Activated T-cell treated with anti-CD3 and anti-CD28 coated beads, Interleukin-2, amount 50 U/mL, for 24 hours (primary cell): ENCODE results near the gene ULBP1.
"Not testable (repeated sequence)": the region's sequence is repeated elsewhere in the genome, so short reads cannot be mapped to it uniquely, and the experiment has no call there.

Experiments
- DNase-seq: peaks from one replicate; pipeline ENCODE4 v3.0.0-alpha.2; 2020
- H3K27ac Mint-ChIP-seq: 2 replicates; pipeline ENCODE4 v1.8.0; 2020; ENCODE audit warnings: mild to moderate bottlenecking, mixed read lengths
- H3K27me3 Mint-ChIP-seq: 2 replicates; pipeline ENCODE4 v1.8.0; 2020; ENCODE audit warnings: mixed read lengths
- H3K36me3 Mint-ChIP-seq: 2 replicates; pipeline ENCODE4 v1.8.0; 2020; ENCODE audit warnings: low read depth, mixed read lengths
- H3K4me1 Mint-ChIP-seq: 2 replicates; pipeline ENCODE4 v1.8.0; 2020; ENCODE audit warnings: low read depth, mixed read lengths
- H3K4me3 Mint-ChIP-seq: 2 replicates; pipeline ENCODE4 v1.8.0; 2020; ENCODE audit warnings: mild to moderate bottlenecking, moderate library complexity, mixed read lengths
- H3K9me3 Mint-ChIP-seq: 2 replicates; pipeline ENCODE4 v1.8.0; 2020; ENCODE audit warnings: mixed read lengths

ULBP1 gene

DNA sequence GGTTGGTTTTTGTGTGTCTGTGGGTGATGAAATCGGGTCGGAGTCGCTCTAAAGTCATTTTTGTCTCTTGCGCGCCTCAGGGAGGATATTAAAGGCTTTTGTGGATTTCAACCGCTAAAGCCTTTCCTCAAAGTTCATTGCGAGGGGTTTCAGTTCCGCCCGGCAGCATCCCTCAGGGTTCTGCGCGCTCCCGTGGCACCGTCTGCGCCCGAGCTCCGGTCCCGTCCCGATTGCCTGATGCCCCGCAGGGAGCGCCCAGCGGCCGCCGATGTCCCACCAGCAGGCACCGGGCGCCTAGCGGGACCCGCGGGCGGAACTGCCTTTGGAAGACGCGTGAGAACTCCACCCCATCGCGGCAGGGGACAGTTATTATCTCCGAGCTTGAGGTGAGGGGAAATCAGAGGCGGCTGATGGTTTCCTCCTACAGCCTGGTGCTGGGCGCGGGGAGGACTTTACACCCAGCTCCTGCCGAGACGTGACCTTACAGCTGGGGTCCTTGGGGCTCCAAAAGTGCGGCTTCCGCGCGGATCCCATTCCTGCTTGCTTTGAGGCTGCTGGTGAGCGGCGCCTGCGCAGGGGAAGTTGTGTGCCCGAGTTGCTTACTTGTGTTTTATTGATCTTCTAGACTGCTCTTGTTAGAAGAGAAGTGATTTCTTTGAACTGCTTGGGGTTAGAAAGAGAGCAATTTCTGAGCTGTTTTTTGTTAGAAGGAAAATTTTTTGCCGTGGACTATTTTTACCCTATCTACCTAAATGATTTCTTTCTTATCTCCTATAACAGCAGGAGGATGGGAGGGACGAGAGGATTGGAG lies 27.1 kb downstream of the ULBP1 start:
- peaks cover 26% of the 10 kb centered on the region for H3K4me1 Mint-ChIP-seq
- H3K27me3 Mint-ChIP-seq: peaks cover 98% of the 10 kb centered on the region
- H3K4me3 Mint-ChIP-seq: peak overlapping the region; percentile 67
- no peaks in the 10 kb centered on the region for H3K36me3 Mint-ChIP-seq
- DNase-seq: peak; percentile 54
- H3K9me3 Mint-ChIP-seq: peaks cover 5% of the 10 kb centered on the region
- no peak overlapping the region for H3K27ac Mint-ChIP-seq

DNA sequence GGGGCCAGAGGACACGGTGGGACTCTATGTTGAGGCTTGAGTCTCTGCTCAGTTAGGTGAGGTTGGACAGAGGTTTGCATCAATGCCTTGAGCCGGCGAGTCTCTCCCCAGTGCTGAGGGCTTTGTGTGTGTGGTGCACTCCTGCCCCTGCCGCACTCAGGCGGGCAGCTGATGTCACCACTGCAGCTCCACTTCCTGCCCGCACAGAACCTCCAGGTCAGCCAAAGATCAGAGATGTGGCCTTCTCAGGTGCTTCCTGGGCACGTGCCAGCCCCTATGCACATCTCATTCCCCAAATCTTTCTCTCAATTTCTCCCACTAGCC lies 27.7 kb downstream of the ULBP1 start:
- Mint-ChIP-seq H3K27me3 (peaks cover 98% of the 10 kb centered on the region), H3K4me3 (peak overlapping the region; percentile 67), H3K4me1 (peaks cover 26% of the 10 kb centered on the region)
- not testable (repeated sequence) for H3K27ac Mint-ChIP-seq, H3K36me3 Mint-ChIP-seq, H3K9me3 Mint-ChIP-seq
- peak; percentile 39 for DNase-seq

DNA sequence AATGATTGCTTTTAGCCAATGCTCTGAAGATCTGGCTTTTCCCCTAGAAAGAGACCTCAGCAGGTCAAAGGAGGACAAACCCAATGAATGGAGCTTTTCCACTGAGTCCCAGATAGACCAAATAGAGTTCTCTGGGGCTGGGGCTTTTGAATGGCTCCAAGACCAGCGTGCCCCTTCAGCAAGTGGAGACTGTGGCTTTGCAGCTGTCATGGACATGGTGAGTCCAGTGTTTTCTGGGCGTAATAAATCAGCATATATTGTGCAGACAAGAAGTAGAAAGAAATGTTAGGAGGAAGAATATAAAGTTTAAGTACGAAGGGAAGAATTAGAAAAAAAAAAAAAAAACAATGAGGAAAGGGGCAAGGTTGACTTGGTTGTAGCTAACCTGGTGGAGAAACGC lies 28.1 kb downstream of the ULBP1 start:
- Mint-ChIP-seq H3K27me3 (peaks cover 98% of the 10 kb centered on the region), H3K4me1 (peaks cover 26% of the 10 kb centered on the region), H3K27ac (no peak overlapping the region), H3K36me3 (no peaks in the 10 kb centered on the region), H3K4me3 (no peak overlapping the region), H3K9me3 (peaks cover 5% of the 10 kb centered on the region)
- DNase-seq: no peak

DNA sequence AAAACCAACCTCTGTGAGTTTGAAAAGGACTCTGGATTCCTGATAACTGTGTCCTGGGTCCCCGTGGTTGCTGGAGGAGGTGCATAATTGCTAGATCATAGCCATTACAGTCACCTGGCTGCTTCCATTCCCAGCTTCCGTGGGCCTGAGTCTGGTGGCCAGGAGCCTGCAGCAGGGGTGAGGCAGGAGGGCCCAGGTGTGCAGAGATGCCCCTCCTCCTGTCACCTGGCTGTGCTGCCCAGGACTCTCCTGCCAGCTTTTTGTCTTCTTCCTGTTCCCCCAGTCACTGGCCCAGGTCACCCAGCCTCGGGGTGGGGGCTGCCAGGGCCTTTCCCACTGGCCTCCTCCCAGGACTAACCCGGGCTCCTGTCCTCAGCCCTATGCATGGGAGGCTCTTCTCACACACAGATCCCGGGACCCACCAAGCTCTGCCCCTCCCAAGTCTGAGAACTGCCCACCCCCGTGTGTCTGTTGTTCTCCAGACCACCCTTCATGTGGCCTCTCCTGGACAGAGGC lies 31.6 kb downstream of the ULBP1 start:
- H3K4me3 Mint-ChIP-seq: no peak overlapping the region
- H3K36me3 Mint-ChIP-seq: no peaks in the 10 kb centered on the region
- peaks cover 16% of the 10 kb centered on the region for H3K4me1 Mint-ChIP-seq
- H3K27ac Mint-ChIP-seq: no peak overlapping the region
- DNase-seq: no peak
- peaks cover 88% of the 10 kb centered on the region for H3K27me3 Mint-ChIP-seq
- H3K9me3 Mint-ChIP-seq: no peaks in the 10 kb centered on the region

DNA sequence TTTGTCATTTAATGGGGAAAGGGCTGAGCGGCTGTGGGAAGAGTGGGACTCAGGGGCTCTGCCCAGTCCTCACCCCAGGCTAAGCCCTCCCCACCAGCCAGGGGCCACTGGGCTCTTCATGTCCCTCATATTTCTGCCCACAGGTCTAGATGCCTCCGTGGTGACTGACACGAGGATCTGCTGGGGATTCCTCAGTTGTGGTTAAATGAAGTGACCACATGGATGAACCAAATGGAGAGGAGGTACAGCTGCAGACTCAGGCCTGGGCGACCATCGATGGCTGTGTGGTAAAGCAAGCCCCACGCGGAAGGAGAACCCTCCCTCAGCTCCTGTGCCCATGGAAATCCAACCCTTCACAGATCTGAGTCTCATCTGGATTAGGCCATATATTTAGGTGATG lies 32.2 kb downstream of the ULBP1 start:
- H3K4me1 Mint-ChIP-seq: peaks cover 17% of the 10 kb centered on the region
- H3K27ac Mint-ChIP-seq: no peak overlapping the region
- no peaks in the 10 kb centered on the region for H3K36me3 Mint-ChIP-seq
- H3K4me3 Mint-ChIP-seq: no peak overlapping the region
- no peak for DNase-seq
- peaks cover 82% of the 10 kb centered on the region for H3K27me3 Mint-ChIP-seq
- H3K9me3 Mint-ChIP-seq: no peaks in the 10 kb centered on the region

DNA sequence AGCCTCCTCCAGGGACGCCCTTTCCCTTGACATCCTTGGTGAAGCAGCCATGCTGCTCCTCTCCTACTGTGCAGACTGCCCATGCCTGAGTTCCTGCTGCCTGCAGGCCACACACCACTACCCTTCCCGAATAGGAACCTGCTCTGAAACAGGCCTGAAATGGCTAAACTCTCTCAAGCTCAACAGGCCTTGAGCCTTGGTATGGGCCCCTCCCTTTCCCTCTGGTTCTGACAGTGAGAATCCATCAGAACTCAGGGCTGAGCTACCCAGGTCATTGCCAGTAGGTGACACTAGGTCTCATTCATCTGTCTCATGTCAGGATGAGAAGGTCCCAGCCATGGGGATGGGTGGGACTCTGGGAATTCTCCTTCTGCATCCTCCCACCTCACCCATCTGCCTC lies 35.9 kb downstream of the ULBP1 start:
- no peaks in the 10 kb centered on the region for H3K9me3 Mint-ChIP-seq
- no peak overlapping the region for H3K27ac Mint-ChIP-seq
- peaks cover 59% of the 10 kb centered on the region for H3K27me3 Mint-ChIP-seq
- H3K4me1 Mint-ChIP-seq: peaks cover 36% of the 10 kb centered on the region
- DNase-seq: no peak
- H3K36me3 Mint-ChIP-seq: no peaks in the 10 kb centered on the region
- H3K4me3 Mint-ChIP-seq: no peak overlapping the region

DNA sequence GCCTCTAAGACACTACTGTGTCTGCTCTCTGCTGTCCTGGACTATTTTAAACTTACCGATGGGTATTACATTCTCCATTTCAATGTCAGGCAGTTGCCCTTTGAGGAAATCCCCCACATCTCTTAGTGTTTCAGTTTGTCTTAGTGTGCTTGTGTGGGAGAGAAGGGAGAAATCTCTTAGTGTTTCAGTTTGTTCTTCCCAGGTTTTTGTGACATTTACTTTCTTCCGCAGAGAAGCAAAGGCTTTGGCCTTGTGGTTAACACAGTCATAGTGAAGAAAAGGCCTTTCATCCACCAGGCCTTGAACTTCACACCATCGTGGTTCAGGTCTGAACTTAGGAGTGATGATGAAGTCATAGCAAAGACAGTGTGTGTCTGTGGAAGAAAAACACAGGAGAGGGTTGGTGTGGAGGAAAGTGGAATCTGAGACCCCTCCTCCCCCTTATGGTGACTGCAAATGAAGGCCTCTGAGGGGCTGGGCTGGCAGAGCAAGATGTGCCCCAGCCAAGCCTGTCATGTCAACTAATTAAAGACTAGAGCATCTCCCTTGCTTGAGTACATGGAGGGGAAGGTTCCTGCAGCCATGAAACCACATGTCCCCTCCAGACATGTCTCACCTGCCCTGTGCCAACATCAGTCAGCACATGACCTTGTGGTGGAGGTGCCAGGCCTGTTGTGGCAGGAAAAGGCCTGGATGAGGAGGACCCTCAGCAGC lies 37.7 kb downstream of the ULBP1 start:
- H3K36me3 Mint-ChIP-seq: no peaks in the 10 kb centered on the region
- peak overlapping the region; percentile 35 for H3K27ac Mint-ChIP-seq
- no peak overlapping the region for H3K4me3 Mint-ChIP-seq
- no peaks in the 10 kb centered on the region for H3K9me3 Mint-ChIP-seq
- H3K4me1 Mint-ChIP-seq: peaks cover 50% of the 10 kb centered on the region
- H3K27me3 Mint-ChIP-seq: peaks cover 49% of the 10 kb centered on the region
- peak; percentile 58 for DNase-seq

DNA sequence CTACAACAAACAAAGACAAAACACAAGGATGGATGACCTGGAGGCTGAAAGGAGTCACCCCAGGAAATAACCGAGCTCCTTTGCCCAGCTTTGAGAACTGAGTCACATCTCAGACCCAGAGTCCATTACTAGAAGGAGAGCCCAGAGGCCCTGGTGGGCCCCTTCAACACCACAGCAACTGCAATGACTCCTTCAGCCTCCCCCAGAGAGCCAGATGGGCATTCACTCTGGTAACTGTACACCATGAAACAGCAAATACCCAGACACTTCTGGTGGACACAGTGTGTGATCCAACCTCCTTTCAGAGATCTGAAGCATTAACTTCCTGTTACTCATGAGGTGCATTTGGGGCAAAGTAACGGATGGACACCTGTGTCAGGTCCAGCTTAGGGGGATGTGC lies 39.0 kb downstream of the ULBP1 start:
- H3K4me1 Mint-ChIP-seq: peaks cover 63% of the 10 kb centered on the region
- H3K27ac Mint-ChIP-seq: no peak overlapping the region
- no peak overlapping the region for H3K4me3 Mint-ChIP-seq
- no peaks in the 10 kb centered on the region for H3K9me3 Mint-ChIP-seq
- peaks cover 42% of the 10 kb centered on the region for H3K27me3 Mint-ChIP-seq
- H3K36me3 Mint-ChIP-seq: no peaks in the 10 kb centered on the region
- DNase-seq: no peak

DNA sequence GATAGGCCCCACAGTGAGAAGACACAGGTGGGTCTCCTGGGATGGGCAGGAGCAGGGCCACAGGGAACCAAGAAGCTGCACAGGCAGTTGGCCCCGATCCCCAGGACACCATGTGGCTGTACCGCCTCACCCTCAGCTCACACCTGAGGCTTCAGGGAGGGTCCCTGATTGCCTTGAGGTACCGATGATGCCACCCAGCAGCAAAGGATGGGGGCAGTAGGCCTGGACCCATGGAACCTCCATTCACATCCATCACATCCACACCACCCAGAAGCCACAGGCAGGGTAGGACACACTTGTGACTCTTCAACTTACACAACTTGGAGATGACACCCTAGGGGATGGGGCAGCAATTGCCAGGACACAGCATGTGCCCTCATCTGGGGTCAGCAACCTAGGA lies 39.9 kb downstream of the ULBP1 start:
- H3K4me3 Mint-ChIP-seq: peak overlapping the region; percentile 77
- H3K27ac Mint-ChIP-seq, H3K9me3 Mint-ChIP-seq, H3K36me3 Mint-ChIP-seq: not testable (repeated sequence)
- H3K4me1 Mint-ChIP-seq: peaks cover 67% of the 10 kb centered on the region
- peak; percentile 34 for DNase-seq
- peaks cover 40% of the 10 kb centered on the region for H3K27me3 Mint-ChIP-seq

DNA sequence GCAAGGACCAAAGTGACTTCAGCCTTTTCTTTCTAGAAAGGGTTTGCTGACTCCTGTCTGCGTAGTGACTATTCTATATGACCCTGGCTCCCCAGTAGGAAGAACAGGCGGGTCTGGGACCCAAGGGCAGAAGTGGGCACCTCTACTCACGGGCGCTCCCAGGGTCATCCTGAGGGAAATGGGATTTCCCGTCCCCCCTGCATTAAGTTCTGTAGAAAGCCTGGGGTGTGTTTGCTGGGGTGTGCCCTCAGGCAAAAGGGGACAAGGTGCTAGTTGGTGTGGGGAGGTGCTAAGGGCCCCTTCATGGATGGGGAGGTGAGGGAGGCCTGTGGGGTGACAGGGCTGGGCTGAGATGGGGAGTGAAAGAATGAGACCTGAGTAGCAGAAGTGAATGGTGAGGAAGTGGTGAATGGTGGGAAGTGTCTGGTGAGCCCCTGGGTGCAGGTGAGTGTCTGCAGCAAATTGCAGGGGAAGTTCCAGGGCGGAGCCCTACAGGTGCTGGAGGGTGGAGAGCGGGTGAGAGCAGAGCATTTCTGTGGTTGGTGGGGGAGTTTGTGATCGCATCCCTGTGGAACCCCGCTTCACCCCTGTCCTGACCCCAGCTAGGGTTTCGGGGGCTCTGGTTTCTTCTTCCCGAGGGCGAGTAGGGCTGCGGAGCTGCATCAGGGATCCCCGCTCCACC lies 40.5 kb downstream of the ULBP1 start:
- DNase-seq: no peak
- Mint-ChIP-seq H3K9me3 (no peaks in the 10 kb centered on the region), H3K27ac (peak overlapping the region; percentile 29), H3K4me3 (peak overlapping the region; percentile 77), H3K27me3 (peaks cover 40% of the 10 kb centered on the region), H3K36me3 (no peaks in the 10 kb centered on the region), H3K4me1 (peaks cover 70% of the 10 kb centered on the region)

DNA sequence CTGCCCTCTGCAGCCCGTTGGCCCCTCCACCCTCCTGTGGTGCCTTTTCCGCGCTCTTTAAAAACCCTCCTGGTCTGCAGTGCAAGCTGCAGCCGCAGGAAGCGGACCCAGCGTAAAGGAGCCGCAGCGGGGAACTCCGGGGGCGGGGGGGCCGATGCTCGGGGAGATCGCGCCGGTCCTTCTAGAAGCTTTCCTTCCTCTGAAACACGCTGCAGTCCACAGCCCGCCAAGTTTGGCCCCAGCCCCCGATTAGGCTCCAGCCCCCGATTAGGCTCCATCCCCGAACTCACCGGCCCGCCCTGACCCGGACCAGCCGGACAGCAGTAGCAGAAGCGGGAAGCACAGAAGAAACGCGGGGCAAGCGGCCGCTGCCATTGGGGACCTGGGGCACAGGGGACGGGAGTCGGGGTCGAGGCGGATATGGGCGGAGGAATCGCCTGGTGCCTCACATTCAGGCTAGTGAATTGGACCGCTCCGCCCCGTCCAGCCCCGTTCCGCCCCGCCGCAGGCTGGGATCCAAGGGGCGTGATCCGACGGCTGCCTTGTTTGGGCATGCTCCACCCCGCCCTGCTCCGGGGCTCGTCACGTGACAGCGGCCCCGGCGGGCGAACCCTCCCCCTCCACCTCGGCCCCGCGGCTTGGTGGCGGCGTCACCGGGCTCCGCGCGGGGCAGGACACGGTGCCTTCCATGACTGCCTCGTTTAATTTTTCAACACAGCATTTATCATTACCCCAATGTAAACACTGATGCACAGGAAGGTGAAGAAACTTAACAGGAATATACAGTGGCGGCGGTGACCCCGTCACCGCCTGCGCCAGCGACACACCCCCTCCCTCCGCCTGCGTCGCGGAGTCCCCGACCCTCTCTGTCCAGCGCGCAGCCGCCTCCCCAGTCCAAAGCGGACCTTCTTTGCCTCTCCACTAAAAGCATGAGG lies 41.3 kb downstream of the ULBP1 start:
- Mint-ChIP-seq H3K27ac (peak overlapping the region; percentile 29), H3K36me3 (no peaks in the 10 kb centered on the region), H3K27me3 (peaks cover 41% of the 10 kb centered on the region), H3K4me3 (peak overlapping the region; percentile 77), H3K9me3 (no peaks in the 10 kb centered on the region), H3K4me1 (peaks cover 70% of the 10 kb centered on the region)
- peak; percentile 91 for DNase-seq

DNA sequence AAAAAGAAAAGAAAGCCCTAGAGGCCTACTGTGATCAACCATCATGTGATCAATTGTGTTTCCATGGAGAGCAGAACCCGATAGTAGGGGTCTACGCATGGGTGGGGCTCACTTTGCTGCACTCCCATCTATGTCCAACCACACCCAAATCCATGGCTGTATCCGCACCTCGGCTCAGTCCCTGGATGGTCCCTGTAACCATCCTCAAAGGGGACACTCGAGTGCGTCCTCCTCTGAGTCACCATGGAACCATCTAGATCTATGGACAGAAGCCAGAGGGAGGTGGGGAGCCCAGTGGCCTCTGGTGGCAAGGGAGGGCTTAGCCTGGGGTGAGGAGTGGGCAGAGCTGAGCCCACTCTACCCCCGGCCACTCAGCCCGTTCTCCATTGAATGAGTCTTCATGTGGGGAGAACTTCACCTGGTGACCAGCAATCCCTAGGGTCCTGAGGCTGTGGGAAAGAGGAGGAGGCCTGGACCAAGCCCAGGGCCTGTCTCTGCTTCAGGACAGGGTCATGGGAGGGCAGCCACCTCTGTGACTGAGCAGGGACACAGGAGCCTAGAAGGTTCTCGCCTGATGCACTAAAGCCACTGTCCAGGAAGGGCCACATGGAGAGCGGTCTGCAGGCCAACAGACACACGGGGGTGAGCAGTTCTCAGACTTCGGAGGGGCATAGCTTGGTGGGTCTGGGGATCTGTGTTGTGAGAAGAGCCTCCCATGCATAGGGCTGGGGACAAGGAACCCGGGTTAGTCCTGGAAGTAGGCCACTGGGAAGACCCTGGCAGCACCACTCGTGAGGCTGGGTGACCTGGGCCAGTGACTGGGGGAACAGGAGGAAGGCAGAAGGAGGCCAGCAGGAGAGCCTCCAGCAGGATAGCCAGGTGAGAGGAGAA lies 42.3 kb downstream of the ULBP1 start:
- peak overlapping the region; percentile 29 for H3K27ac Mint-ChIP-seq
- DNase-seq: peak; percentile 37
- H3K9me3 Mint-ChIP-seq: no peaks in the 10 kb centered on the region
- peak overlapping the region; percentile 77 for H3K4me3 Mint-ChIP-seq
- peaks cover 51% of the 10 kb centered on the region for H3K27me3 Mint-ChIP-seq
- peaks cover 60% of the 10 kb centered on the region for H3K4me1 Mint-ChIP-seq
- H3K36me3 Mint-ChIP-seq: no peaks in the 10 kb centered on the region

DNA sequence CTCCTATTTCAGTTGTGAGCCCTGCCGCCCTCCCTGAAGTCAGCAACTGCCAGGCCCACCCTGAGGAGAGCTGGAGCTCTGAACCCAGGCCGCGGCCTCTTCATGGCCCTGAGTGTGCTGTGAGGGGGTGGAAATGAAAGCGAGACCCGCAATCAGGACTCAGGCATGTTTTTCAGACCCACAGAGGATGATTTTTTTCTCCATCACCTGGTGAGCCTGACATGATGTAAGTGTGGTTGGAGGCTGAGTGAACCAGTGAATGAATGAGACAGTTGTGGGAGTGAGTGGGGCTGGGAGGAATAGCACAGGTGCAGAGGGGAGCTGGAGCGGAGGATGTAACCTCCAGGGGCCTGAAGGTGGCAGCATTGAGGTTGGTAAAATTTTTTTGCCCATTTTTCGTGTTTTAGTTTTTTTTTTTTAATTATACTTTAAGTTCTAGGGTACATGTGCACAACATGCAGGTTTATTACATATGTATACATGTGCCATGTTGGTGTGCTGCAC lies 43.3 kb downstream of the ULBP1 start:
- H3K27ac Mint-ChIP-seq: peak overlapping the region; percentile 47
- peak; percentile 58 for DNase-seq

More for the DNA sequence above, 43.3 kb downstream of the ULBP1 start:
- Mint-ChIP-seq H3K27me3 (peaks cover 61% of the 10 kb centered on the region), H3K4me3 (no peak overlapping the region), H3K36me3 (no peaks in the 10 kb centered on the region), H3K4me1 (peaks cover 50% of the 10 kb centered on the region), H3K9me3 (no peaks in the 10 kb centered on the region)
